Heart left ventricle (tissue), 13 donors: Measurements from ENCODE around the gene CPSF7.

Experiments used
- CTCF ChIP-seq, 12 donors: fragments of 200-600 bp; sonication (generic) in 4 of 12; IDR thresholded peaks; one replicate each; pipeline versions ENCODE4 v1.5.0 to v1.8.0; 2018 to 2022; ENCODE audit warnings: antibody characterized with exemption in 12 of 12, mild to moderate bottlenecking in 5 of 12
- POLR2A ChIP-seq, 2 donors: fragments of 450-650 bp; IDR thresholded peaks; one replicate each; pipeline ENCODE4 v1.6.1; 2017; ENCODE audit warnings: antibody characterized with exemption in 2 of 2, mild to moderate bottlenecking in 2 of 2, moderate library complexity in 2 of 2
- donor health status: ischemic (EF 13 %, LVEDD 7.1; RV severe dilation, severe dysfunction).
- donor health status: DM: no; HTN: yes; CAD: no.
- donor health status: DM: no; HTN: no; CAD: no.
- donor health status: ischemic (EF 25% LVEDD 6.9; RV normal size, moderate dysfunction).
- donor health status: ischemic (EF 25% LVEDD 5.7; RV mildly dilated, moderate dysfunction).
- donor health status: ischemic (EF 35%, LVEDD 5.7; RV mildly dilated, moderate dysfunction).
- donor health status: nonischemic (EF 11% LVEDD 7.7; RV severe dilation, severe dysfunction).
- donor health status: DM: yes; HTN: yes; CAD: no.
- donor health status: PGD.
- donor health status: ischemic (EF 29% LVEDD 5.4; RV normal size, mild dysfunction).
- donor health status: nonischemic (EF 23%, LVEDD 6.1; RV moderate dilation, normal function).

- TF ChIP-seq CTCF (IDR thresholded peaks at IDR 0.05) (no peak), POLR2A (IDR thresholded peaks at IDR 0.05) (no peak)
Measured at GRCh38 chr11:61425367-61426131, 4.2 kb downstream of the CPSF7 start.
